NCI-H510A (cell line): ENCODE measurements around the gene UQCR10.
"Not testable (repeated sequence)": the region's sequence is repeated elsewhere in the genome, so short reads cannot be mapped to it uniquely, and the experiment has no call there.

Experiments
- DNase-seq: peaks from one replicate; lab custom pipeline; 2025; lab: John Stamatoyannopoulos, UW

Gene UQCR10

DNA sequence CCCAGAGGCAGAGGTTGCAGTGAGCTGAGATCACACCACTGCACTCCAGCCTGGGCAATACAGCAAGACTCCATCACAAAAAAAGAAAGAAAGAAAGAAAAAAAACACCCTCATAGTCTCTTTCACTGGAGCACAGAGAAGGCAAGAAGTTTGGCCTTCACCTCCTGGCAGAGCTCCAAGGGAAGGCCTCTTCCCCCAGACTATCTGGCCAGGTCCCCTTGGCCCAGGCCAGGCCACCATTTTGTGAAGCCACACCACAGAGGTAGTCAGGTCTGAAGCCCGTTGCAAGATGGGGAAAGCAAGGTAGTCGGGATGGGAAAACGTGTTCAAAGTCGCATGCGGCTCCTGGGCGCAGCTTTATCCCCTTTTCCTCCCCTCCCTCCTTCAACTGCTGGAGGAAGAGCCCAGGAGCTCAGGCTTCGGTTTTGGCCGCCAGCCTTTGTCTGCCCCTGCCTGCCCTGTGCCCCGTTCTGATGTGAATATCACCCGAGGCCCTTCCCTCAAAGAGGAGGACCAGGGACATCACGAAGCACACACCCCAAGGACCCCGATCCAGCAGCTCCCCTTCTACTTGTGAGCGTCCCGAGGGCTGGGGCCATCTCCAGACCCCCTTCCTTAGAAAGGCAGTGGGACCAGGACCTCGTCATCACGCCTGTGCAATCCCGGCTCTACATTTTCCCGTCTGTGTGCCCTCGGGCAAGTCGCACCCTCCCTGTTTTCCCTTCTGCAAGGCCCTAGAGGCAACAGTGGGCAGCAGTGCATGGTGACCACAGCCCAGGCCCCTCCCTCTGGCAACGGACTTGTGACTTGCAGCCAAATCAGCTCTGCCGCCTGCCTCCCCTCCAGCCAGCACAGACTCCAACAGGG is 29.7 kb upstream of the UQCR10 start:
- no peak for DNase-seq

DNA sequence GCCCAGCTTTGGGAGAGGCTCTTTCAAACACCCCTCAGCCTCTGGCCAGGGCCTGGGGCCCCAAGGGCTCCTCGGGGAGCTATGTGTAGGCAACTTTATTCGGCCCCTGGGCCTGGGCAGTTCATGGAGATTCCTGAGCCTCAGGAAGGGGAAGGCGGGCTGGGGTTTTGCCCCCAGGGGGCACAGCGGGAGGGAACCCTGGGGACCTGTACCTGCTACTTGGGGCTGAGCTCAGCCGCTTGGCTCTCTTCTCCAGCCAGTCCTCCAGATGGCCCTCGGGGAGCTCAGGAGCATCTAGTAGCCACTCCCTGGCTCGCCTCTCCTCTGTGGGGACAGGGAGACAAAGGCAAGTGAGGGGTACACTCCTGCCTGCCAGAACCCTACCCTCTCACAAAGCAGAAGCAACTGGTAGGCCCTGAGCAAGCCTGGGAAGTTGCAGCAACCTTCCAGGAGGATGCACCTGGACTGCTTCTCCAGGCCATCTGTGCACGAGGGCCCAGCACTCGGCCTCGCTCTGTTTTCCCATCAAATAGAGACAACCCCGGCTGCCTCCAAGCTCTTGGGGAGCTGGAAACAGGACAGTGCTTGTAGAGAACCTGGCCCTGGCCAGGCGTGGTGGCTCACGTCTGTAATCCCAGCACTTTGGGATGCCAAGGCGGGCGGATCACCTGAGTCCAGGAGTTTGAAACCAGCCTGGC is 28.9 kb upstream of the UQCR10 start:
- DNase-seq: no peak

DNA sequence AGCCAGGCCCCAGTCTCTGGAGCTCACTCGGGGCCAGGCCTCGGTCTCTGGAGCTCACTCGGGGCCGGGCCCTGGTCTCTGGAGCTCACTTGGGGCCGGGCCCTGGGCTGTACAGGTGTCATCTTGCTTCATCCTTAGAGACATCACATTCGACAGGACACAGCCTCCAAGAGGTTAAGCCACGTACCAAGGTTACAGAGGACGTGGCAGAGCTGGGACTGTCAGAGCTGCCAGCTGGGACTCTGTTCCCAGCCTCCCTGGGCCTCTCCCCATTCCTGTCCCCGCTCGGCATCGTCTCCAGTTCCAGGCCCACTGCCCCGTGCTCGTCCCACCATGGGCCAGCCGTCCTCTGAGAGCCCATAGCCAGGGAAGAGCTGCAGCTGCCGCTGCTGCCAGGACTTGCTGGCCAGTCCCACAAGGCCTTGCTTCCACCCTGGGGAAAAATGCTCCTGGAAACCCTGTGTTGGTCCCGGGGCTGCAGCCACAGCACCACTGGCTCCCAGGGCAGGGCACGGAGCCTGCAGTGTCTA is 27.8 kb upstream of the UQCR10 start:
- no peak for DNase-seq

DNA sequence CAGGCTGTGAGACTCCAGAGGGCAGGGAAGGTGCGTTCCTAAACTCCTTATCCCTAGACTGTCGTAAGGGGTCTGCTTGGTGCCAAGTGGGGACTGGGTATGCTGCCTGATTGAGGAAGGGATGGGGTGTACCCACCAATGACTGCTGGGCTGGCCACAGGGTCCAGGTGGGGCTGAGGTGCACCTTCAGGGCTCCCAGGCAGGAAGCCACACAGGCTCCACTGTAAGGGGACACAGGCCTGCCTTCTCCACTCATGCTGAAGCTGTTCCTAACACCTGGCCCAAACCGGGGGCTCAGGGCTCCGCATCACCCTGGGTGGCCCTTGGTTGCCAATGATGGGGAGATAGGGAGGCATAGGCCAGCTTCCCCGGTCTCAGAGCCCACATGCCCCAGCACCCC is 27.0 kb upstream of the UQCR10 start:
- no peak for DNase-seq

DNA sequence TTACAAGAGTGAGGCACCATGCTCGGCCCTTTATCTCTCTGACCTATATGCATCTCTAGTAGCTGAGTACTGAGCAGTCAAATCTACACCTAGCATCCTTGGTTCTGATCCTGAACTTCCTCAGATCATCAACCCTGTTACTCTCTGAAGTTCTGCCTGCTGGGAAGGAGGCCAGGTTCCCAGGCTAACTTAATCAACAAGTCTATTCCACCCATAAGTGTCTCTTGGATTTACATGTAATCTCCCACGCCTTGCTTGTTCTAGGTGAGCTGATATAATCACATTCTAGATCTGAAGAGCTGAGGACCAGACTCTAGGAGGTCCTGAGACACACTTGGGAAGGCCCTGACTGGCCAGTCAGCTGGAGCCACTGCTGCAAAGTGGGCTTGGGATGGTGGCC is 25.2 kb upstream of the UQCR10 start:
- no peak for DNase-seq

DNA sequence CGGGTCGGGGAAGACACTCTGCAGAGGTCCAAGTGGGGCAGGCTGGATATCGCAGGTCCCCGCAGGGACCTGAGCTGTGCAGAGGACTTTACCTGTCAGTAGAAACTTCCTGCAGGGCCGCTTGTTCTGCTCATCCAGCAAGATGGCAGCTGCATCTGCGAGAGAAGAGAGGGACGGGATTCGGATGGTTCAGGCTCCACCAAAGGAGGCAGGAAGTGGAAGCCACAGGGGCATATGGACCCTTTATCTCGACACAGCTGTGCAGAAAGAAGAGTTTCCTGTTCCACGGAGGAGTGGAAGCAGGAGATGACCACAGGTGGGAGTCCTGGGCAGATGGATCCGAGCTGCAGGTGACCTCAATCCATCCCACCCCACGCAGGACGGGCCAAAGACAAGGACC is 24.8 kb upstream of the UQCR10 start:
- no peak for DNase-seq

DNA sequence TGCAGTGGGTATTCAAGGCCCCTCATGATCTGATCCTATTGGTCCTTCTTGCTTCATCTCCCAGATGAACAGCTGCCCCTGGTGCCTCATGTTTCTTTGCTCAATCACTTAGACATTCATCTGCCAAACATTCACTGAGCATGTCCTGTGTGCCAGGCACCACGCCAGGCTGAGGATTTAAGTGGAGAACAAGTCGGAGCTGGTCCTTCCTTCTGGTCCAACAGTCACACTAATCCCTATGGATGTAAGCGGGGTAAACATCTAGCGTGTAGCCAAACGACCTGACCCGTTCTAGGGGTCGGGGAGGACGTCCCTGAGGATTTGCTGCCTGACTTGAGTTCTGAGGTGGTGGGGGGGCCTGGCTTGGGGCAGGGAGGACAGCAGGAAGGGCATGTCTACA is 22.3 kb upstream of the UQCR10 start:
- peak; percentile 44 for DNase-seq

DNA sequence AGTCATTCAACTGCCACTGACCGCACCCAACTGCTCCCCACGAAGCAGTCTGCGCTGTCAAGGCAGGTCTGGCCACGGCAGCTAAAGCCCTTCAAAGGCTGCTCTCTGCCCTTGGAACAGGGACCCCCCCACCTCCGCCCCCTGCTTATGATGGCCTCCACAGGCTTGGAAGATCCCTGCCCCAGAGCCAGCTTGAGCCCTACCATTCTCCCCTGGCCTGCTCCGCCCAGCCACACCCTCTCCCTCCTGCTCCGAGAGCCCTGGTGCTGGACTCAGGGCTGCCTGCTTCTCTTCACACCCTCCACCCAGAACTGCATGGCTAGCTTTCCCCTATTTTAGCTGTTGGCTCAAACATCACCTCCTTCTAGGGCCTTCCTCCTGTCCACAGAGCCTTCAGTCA is 19.3 kb upstream of the UQCR10 start:
- DNase-seq: no peak

DNA sequence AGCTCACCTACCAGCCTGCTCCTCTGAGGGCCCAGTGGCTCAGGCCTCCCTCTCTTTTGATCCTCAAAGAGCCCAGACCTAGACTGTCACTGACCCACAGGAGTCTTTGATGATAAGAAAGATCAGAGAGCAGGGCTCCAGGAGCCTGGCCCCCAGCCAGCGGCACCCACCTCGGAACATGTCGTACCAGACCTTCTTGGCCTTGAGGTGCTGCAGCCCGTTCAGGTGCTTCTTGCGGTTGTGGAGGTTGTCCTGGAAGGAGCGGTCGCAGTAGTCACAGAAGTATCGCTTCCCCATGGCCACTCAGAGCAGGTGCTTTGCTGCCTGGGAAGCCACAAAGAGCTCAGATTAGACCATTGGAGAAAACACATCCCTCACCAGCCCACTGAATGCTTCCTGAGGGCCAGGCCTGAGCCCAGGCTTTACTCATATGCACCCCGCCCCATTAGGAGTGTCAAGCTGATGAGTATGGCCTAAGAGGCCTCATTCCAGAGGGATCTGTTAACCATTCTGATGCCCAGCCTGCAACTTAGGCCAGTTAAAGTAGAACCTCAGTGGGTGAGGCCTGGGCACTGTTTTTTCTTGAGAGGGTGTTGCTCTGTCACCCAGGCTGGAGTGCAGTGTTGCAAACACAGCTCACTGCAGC is 18.8 kb upstream of the UQCR10 start:
- DNase-seq: no peak

DNA sequence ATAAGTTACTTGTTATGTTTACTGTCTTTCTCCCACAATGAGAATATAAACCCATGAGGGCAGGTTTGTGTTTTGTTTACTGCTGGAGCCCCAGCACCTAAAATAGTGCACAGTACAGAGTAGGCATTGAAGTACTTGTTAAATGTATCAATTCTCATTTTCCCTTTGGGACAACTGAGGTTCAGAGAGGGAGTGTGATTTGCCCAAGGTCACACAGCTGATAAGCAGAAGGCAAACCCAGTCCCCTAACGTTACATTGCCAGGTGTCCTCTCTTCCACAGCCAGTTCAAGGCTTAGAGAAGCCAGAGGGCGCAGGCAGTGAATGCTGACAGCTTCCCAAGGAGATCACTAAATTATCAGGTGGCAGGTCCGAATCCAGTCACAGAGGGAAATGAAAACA is 17.1 kb upstream of the UQCR10 start:
- no peak for DNase-seq

DNA sequence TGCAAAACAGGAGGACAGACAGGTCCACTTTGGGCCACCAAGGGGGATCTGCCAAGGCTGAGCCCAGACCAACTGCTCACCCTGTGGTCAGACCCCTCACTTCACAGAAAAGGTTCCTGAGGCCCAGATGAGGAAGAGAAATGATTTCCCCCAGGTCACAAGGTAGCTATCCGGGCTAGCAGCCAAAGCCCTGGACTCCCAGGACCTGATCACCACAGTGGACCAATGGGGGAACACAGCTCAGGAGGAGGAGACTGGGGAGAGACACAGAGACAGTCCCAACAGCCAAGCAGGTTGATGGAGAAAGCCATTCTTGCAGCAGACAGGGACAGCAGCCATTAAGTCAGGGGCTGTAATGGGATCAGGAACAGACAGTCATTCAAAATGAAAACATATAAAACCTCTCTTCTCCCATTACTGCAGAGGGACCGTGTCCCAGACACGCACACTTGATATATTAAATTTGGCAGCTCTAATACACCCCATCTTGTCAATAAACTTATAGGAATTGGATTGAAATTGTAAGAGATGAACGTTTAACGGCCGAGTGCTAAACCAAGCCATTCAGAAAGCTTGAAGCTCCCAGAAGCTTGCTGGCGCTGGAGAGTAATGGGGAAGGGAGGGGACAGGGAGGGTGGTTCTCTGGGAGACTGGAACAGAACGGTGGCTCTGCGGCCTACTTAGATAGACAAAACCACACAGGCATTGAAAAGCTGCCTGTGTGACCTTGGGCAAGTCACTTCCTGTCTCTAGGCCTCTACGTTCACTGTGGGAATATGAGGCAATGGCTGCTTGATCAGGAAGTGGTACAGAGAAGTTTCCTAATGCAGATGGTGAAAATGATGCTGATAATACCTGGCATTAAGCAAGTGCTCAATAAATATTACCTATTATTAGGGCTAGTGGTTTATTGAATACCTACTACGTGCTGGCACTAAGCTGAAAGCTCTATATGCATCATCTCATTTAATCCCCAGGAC is 16.3 kb upstream of the UQCR10 start:
- DNase-seq: no peak

DNA sequence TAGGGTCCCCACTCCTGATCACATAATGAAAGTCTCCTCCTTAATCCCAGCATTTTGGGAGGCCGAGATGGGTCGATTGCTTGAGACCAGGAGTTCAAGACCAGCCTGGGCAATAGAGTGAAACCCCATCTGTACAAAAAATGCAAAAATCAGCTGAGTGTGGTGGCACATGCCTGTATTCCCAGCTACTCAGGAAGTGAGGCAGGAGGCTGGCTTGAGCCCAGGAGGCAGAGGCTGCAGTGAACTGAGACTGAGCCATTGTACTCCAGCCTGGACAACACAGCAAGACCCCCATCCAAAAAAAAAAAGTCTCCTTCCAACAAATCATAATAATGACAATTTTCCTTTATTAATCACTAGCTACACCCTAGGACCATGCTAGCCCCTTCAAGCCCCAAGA is 15.5 kb upstream of the UQCR10 start:
- DNase-seq: no peak

DNA sequence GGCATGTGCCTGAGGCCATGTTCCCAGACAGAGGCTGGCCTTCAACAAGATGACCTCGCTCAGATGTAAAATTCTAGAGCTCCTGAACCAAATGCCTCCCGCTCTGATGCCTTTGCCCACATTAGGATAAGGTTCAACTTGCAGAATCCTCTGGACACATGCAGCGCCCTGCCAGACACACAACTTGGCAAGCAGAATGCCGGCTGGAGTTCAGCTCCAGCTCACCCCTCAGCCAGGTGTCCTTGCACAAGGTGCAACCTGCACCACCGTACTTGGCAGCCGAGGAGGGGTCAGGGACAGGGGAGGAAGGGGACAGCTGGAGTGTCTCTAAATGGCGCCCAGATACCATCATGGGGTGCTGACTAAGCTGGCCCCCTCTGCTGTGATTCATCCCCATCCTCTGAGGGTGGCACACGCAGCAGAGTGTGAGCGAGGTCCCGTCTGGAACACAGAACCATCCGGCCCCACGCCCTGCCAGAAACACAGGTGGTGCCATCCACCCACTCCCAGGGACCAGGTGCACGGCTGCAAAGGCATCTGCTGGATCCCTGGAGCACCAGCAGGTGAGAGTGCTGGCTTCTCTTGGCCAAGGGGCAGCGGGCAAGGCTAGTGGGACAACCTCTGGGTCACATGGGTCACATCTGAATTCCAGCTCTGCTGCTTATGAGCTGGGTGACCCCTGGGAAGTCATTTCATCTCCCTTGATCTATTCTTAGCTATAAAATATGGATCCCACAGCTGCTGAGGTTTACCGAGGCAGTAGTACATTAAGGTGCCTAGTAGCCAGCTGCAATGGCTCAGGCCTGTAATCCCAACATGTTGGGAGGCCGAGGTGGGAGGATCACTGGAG is 13.1 kb upstream of the UQCR10 start:
- no peak for DNase-seq

DNA sequence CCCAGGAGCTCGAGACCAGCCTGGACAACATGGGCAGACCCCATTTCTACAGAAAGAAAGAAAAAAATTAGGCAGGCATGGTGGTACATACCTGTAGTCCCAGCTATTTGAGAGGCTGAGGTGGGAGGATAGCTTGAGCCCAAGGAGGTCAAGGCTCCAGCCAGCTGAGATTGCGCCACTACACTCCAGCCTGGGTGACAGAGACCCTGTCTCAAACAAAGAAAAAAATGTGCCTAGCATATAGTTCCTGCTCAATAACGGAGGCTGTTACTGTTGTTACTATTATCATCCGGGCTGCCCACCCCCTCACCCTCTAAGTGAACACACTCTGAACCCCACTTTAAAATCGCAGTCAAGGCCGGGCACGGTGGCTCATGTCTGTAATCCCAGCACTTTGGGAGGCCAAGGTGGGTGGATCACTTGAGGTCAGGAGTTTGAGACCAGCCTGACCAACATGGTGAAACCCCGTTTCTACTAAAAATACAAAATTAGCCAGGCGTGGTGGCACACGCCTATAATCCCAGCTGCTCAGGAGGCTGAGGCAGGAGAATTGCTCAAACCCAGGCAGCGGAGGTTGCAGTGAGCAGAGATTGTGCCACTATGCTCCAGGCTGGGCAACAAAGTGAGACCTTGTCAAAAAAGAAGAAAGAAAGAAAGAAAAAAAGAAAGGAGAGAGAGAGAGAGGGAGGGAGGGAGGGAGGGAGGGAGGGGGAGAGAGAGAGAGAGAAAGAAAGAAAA is 12.3 kb upstream of the UQCR10 start:
- not testable (repeated sequence) for DNase-seq

DNA sequence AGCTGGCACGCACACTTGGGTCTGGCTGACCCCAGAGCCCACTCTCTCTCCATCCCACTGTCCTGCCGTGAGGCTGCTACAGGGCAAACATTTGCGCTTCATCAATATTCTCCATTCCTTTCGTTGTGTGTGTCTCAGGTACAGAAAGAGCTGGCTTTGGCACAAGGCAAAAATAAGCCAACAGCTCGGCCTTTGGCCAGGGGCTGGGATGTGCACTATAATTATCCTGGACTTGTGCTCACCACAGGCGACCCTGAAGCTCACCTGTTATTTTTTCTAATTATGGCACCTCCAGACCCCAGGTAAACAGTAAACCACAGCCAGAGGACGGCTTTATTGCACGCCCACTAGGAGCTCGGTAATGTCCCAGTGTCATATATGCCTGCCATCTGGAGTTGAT is 11.3 kb upstream of the UQCR10 start:
- DNase-seq: no peak

DNA sequence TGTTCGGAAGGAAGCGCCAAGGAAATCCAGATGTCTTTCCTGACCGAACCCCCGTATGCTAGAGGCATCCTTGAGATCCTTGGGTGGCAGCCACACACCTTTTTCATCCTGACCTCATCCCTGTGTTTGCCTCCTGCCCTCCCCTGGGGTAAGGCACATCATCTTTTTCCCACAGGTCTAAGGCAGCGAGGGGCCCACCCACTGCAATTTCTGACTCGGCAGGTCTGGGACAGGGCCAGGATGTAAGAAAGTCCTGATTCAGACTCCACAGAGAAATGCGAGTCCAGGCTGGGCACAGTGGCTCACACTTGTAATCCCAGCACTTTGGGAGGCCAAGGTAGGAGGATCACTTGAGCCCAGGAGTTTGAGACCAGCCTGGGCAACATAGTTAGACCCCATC is 10.8 kb upstream of the UQCR10 start:
- DNase-seq: no peak

DNA sequence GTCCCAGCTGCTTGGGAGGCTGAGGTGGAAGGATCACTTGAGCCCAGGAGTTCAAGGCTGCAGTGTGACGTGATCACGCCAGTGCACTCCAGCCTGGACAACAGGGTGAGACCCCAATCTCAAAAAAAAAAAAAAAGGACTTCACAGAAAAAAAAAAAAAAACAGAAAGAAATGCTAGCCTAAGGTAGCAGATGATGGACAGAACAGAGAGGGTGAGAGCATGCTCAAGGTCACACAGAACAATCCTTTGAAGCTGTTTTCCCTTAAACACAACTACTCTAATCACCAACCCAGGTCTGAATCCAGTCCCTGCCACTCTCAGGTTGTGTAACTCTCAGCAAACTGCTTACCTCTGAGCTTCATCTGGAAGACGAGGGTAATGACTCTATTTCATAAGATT is 10.1 kb upstream of the UQCR10 start:
- no peak for DNase-seq

DNA sequence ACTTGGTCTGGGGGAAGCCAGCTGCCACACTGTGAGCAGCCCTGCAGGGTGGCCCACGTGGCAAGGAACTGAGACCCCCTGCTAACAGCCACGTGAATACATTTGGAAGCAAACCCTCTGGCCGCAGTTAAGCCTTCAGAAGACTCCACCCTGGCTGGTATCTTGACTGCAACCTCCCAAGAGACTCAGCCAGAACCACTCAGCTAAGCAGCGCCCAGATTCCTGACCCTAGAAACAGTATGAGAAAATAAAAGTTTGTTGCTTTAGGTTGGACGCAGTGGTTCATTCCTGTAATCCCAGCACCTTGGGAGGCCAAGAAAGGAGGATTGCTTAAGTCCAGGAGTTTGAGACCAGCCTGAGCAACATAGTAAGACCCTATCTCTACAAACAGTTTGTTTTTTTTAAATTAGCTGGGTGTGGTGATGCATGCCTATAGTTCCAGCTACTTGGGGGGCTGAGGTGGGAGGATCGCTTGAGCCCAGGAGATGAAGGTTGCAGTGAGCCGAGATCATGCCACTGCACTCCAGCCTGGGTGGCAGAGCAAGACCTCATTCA is 9.0 kb upstream of the UQCR10 start:
- no peak for DNase-seq

DNA sequence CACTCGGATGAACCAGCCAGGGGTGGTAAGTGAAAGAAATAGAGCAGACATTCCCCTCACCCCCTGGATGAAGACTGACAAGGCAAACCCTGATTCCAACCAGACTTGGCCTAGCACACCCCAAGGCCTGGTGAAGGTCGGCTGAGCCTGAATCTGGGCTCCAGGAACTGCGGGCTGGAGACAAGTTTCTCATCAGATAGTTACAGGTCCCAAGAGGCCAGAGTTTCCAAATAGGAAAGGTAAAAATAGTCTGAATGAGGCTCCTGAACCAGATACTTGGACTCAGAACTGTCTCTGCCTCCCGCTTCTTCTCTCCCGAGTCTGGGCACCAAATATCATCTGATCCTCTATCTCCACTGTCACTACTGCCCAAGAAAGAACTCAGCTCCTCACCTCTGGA is 8.2 kb upstream of the UQCR10 start:
- no peak for DNase-seq

DNA sequence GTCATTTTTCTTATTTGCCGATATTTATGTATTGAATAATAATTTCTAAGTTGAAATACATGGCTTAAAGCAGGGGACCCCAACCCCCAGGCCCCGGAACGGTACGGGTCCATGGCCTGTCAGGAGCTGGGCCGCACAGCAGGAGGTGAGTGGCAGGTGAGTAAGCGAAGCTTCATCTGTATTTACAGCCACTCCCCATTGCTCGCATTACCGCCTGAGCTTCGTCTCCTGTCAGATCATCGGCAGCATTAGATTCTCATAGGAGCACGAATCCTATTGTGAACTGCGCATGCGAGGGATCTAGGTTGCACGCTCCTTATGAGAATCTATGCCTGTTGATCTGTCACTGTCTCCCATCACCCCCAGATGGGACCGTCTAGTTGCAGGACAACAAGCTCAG is 4.9 kb upstream of the UQCR10 start:
- peak; percentile 34 for DNase-seq
